CD8-positive, alpha-beta memory T cell (primary cell): Measurements from ENCODE around the gene EPB41L5. TPM values are rescaled to one million over a fixed set of nuclear protein-coding genes. Genes with fewer than 3 reads are reported as not detected.
"Not testable (repeated sequence)": the region's sequence is repeated elsewhere in the genome, so short reads cannot be mapped to it uniquely, and the experiment has no call there.

Source experiments
- CTCF ChIA-PET: fragments of 350-600 bp; sonication (Branson Sonifier 250); formaldehyde crosslinking; loops from one replicate; lab custom pipeline; 2021; ENCODE audit warnings: antibody characterized with exemption; lab: Charles Lee
- POLR2A ChIA-PET: fragments of 350-600 bp; sonication (Branson Sonifier 250); formaldehyde crosslinking; loops from one replicate; lab custom pipeline; 2021; ENCODE audit warnings: antibody characterized with exemption; lab: Charles Lee
- DNase-seq, 5 donors: peaks; one replicate each; pipeline versions ENCODE4 v3.0.0 to v3.0.0-alpha.2; 2020 to 2022; ENCODE audit warnings: mixed read lengths in 1 of 5
- H3K27ac ChIP-seq: one replicate; pipeline ENCODE4 v1.7.0; 2013; ENCODE audit warnings: low read depth, mild to moderate bottlenecking, low read length, moderate library complexity
- H3K27me3 ChIP-seq: 2 replicates; pipeline ENCODE4 v1.7.0; 2013; ENCODE audit warnings: low read length, mild to moderate bottlenecking; ENCODE audit not compliant: insufficient read depth, poor library complexity, severe bottlenecking
- H3K36me3 ChIP-seq: 2 replicates; pipeline ENCODE4 v1.7.0; 2013; ENCODE audit warnings: mild to moderate bottlenecking, low read length, moderate library complexity; ENCODE audit not compliant: insufficient read depth
- H3K4me1 ChIP-seq: 2 replicates; pipeline ENCODE4 v1.7.0; 2013; ENCODE audit warnings: mild to moderate bottlenecking, low read length, moderate library complexity; ENCODE audit not compliant: insufficient read depth
- H3K4me3 ChIP-seq: 2 replicates; pipeline ENCODE4 v1.7.0; 2013; ENCODE audit warnings: mild to moderate bottlenecking, low read length
- H3K9me3 ChIP-seq: 2 replicates; pipeline ENCODE4 v1.7.0; 2013; ENCODE audit warnings: mild to moderate bottlenecking, low read length
- H3K27ac Mint-ChIP-seq, 8 donors: one replicate each; pipeline ENCODE4 v1.8.0; 2020 to 2021; ENCODE audit warnings: mixed read lengths in 8 of 8, mild to moderate bottlenecking in 6 of 8, inconsistent platforms in 3 of 8, moderate library complexity in 3 of 8
- H3K27me3 Mint-ChIP-seq, 2 donors: one replicate each; pipeline ENCODE4 v1.8.0; 2020 to 2021; ENCODE audit warnings: mixed read lengths in 2 of 2, mild to moderate bottlenecking in 1 of 2, moderate library complexity in 1 of 2
- H3K36me3 Mint-ChIP-seq, 3 donors: one replicate each; pipeline ENCODE4 v1.8.0; 2020 to 2021; ENCODE audit warnings: mixed read lengths in 3 of 3, inconsistent platforms in 1 of 3, mild to moderate bottlenecking in 1 of 3
- H3K4me1 Mint-ChIP-seq, 3 donors: one replicate each; pipeline ENCODE4 v1.8.0; 2020 to 2021; ENCODE audit warnings: mixed read lengths in 3 of 3, inconsistent platforms in 1 of 3, mild to moderate bottlenecking in 1 of 3
- H3K4me3 Mint-ChIP-seq, 7 donors: one replicate each; pipeline ENCODE4 v1.8.0; 2020 to 2021; ENCODE audit warnings: mixed read lengths in 7 of 7, mild to moderate bottlenecking in 6 of 7, moderate library complexity in 4 of 7, inconsistent platforms in 2 of 7
- H3K9me3 Mint-ChIP-seq, 5 donors: one replicate each; pipeline ENCODE4 v1.8.0; 2020 to 2022; ENCODE audit warnings: mixed read lengths in 5 of 5, mild to moderate bottlenecking in 3 of 5, moderate library complexity in 2 of 5, inconsistent platforms in 1 of 5
- polyA plus RNA-seq: library from polyadenylated mRNA; unstranded; fragments of 300-500 nt; fragmentation: Illumina TruSeq; gene quantifications from one replicate; pipeline ENCODE4 v1.2.3, GENCODE V29; 2021
- total RNA-seq, 2 experiments: library from RNA; stranded (reverse); gene quantifications; one replicate each; pipeline ENCODE4 v1.2.3, GENCODE V29; 2021

The EPB41L5 gene
- total and polyA plus RNA-seq, 3 experiments from 2014 or later: 3.3 to 4.0 (median 3.8) TPM

DNA sequence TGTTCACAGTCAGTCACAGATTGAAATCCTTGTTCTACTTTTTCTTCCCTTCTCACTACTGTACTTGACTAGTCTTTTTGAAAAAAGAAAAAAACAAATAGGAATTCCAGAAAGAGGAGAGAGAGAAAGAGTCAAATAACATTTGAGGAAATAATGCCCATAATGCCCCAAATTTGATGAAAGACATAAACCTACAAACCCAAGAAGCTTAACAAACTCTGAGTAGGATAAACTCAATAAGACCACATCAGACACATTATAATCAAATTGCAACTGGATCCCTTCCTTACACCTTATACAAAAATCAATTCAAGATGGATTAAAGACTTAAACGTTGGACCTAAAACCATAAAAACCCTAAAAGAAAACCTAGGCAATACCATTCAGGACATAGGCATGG lies 179.4 kb downstream of the EPB41L5 start:
- no peaks in the 10 kb centered on the region for H3K9me3 ChIP-seq
- Mint-ChIP-seq H3K27me3 (peaks cover 2 to 5% of the 10 kb centered on the region in 2 donors), H3K4me3 (no peak overlapping the region), H3K36me3 (peaks cover 2 to 26% (median 3%) of the 10 kb centered on the region in 3 donors), H3K4me1 (no peaks in the 10 kb centered on the region), H3K27ac (peak overlapping the region in 1 of 8 donors; percentile 29), H3K9me3 (peaks cover 14 to 31% (median 26%) of the 10 kb centered on the region in 5 donors)
- DNase-seq: no peak
- no peaks in the 10 kb centered on the region for H3K4me1 ChIP-seq
- ChIA-PET CTCF (no interaction called here), POLR2A (no interaction called here)
- no peaks in the 10 kb centered on the region for H3K36me3 ChIP-seq
- no peak overlapping the region for H3K4me3 ChIP-seq
- no peak overlapping the region for H3K27ac ChIP-seq
- no peaks in the 10 kb centered on the region for H3K27me3 ChIP-seq

DNA sequence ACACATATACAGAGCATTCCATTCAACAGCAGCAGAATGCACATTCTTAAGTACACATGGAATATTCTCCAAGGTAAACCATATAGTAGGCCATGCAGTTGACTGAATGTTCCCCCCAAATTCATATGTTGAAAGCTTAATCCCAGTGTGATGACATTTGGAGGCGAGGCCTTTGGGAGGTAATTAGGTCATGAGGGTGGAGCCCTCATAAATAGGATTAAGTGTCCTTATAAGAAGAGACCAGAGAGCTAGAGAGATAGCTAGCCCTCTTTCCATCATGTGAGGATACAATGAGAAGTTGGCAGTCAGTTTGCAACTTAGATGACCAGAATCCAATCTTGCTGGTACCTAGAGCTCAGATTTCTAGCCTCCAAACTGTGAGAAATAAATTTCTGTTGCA lies 182.7 kb downstream of the EPB41L5 start:
- Mint-ChIP-seq H3K4me1 (no peaks in the 10 kb centered on the region), H3K27ac (no peak overlapping the region), H3K27me3 (peaks cover 2 to 5% of the 10 kb centered on the region in 2 donors), H3K9me3 (peaks cover 14 to 40% (median 33%) of the 10 kb centered on the region in 5 donors), H3K36me3 (peaks cover 2 to 39% (median 3%) of the 10 kb centered on the region in 3 donors), H3K4me3 (no peak overlapping the region)
- DNase-seq: no peak
- no peaks in the 10 kb centered on the region for H3K27me3 ChIP-seq
- CTCF ChIA-PET: interaction anchor here (1.0 to 1.5 kb wide), 2 partner anchors 10 to 443 kb away, joined by 3 read pairs; no protein-coding TSS in a partner anchor
- no peak overlapping the region for H3K4me3 ChIP-seq
- no peak overlapping the region for H3K27ac ChIP-seq
- POLR2A ChIA-PET: no interaction called here
- no peaks in the 10 kb centered on the region for H3K9me3 ChIP-seq
- H3K4me1 ChIP-seq: no peaks in the 10 kb centered on the region
- no peaks in the 10 kb centered on the region for H3K36me3 ChIP-seq

DNA sequence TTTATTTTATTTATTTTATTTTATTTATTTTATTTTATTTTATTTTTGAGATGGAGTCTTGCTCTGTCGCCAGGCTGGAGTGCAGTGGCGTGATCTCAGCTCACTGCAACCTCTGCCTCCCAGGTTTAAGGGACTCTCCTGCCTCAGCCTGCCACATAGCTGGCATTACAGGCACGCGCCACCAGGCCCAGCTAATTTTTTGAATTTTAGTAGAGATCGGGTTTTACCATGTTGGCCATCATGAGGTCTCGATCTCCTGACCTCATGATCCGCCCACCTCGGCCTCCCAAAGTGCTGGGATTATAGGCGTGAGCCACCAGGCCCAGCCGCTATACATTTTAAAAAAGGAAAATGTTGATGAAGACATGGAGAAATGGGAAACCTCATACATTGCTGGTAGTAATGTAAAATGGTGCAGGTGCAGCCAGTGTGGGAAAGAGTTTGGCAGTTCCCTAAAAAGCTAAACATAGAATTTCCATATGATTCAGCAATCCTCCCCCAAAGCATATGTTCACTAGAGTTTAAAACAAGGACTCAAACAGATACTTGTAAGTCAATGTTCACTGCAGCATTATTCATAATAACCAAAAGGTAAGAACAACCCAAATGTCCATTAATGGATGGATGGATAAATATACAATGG lies 187.1 kb downstream of the EPB41L5 start:
- H3K9me3 ChIP-seq, H3K27ac ChIP-seq, H3K27ac Mint-ChIP-seq, H3K4me3 ChIP-seq, POLR2A ChIA-PET, CTCF ChIA-PET, H3K4me3 Mint-ChIP-seq, H3K36me3 ChIP-seq, H3K27me3 ChIP-seq, H3K4me1 ChIP-seq, DNase-seq, H3K27me3 Mint-ChIP-seq, H3K4me1 Mint-ChIP-seq: not testable (repeated sequence)
- Mint-ChIP-seq H3K36me3 (peaks cover 0 to 20% (median 0%) of the 10 kb centered on the region in 3 donors), H3K9me3 (peaks cover 4 to 18% (median 14%) of the 10 kb centered on the region in 5 donors)

DNA sequence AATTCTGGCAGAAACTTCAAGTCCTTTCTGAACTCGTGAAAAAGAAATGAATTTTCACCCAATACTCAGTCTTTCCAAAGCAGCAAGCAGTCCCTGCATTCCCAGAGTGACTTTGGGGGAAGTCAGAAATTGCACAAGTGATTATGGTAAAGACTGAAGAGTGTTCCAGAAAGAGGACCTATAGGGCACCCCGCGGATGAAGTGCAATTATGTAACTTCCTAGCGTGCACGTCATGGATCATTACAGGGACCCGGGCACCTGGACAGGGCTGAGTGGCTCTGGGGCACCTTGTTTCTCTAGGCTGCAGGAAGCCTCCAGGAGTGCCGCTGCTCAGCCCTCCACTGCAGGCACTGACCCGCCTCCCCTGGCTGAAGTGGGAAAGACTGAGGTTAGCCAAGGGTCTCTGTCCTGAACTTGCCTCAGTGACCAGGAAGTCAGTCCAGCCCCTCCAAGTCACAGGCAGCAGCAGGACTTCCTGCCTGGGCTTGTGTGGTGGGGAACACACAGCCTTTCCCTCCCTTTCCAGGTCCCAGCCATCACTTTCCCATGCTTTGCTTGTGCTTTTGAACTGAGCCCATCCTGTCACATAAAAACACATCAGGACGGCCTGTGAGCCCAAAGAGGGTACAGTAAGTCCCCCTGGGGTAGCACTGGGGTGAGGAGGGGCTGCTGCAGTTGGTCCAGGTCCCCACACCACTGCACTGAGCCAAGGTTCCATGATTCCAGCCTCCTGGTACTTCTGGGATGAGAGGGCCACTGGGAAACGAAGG lies 190.6 kb downstream of the EPB41L5 start:
- Histone ChIP-seq H3K27ac (no peak overlapping the region), H3K36me3 (no peaks in the 10 kb centered on the region), H3K4me1 (no peaks in the 10 kb centered on the region), H3K27me3 (no peaks in the 10 kb centered on the region), H3K9me3 (no peaks in the 10 kb centered on the region), H3K4me3 (no peak overlapping the region)
- Mint-ChIP-seq H3K27ac (peak overlapping the region in 1 of 8 donors; percentile 15), H3K4me3 (no peak overlapping the region), H3K9me3 (peaks cover 0 to 3% (median 2%) of the 10 kb centered on the region in 5 donors), H3K27me3 (no peaks in the 10 kb centered on the region), H3K36me3 (peaks cover 0 to 7% (median 0%) of the 10 kb centered on the region in 3 donors), H3K4me1 (no peaks in the 10 kb centered on the region)
- ChIA-PET POLR2A (no interaction called here), CTCF (interaction anchor here (1.4 kb wide), 1 partner anchor 11 kb away, joined by 4 read pairs; no protein-coding TSS in a partner anchor)
- DNase-seq: no peak

DNA sequence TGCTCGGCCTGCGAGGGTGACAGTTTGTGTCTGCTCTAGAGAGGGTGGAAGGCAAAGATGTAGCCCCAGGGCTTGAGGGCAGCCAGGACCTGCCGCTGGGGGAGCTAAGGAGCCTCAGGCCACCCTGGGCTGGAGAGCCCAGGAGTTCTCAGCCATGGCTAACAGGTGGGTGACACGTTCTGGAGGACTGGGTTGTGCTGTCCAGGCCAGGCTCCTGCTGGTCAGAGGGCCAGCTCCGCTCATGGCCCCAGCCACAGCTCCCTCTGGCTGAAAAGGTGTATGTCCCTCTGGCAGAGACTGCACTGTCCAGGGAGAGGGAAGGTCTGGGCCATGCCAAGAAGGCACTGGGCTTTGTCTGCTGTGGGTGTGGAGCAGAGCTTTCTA lies 191.1 kb downstream of the EPB41L5 start:
- Histone ChIP-seq H3K36me3 (no peaks in the 10 kb centered on the region), H3K4me3 (no peak overlapping the region), H3K4me1 (no peaks in the 10 kb centered on the region), H3K27me3 (no peaks in the 10 kb centered on the region), H3K9me3 (no peaks in the 10 kb centered on the region), H3K27ac (no peak overlapping the region)
- no peak for DNase-seq
- no peaks in the 10 kb centered on the region for H3K27me3 Mint-ChIP-seq
- no peak overlapping the region for H3K4me3 Mint-ChIP-seq
- no peaks in the 10 kb centered on the region for H3K9me3 Mint-ChIP-seq
- H3K4me1 Mint-ChIP-seq: no peaks in the 10 kb centered on the region
- H3K36me3 Mint-ChIP-seq: peaks cover 0 to 4% (median 0%) of the 10 kb centered on the region in 3 donors
- CTCF ChIA-PET: no interaction called here
- no peak overlapping the region for H3K27ac Mint-ChIP-seq
- POLR2A ChIA-PET: no interaction called here

DNA sequence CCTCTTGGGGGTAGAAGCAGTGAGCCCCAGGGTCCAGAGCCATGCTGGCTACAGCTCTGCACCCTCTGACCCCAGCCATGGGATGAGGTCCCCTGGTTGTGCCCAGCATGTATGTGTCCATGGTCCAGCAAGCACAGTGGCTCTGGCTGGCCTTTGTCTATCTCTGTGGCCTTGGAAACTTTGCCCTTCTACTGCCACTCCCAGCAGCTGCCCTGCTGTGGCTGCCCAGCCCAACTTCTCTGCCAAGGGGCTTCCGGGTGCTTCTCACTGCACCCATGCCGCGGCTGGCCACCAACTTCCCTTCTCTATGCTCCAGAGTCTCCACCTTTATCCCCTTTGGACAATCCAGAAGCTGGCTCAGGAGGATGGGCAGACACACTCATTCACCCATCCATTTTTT lies 191.5 kb downstream of the EPB41L5 start:
- DNase-seq: no peak
- Mint-ChIP-seq H3K4me1 (peaks cover 0 to 2% (median 0%) of the 10 kb centered on the region in 3 donors), H3K27me3 (no peaks in the 10 kb centered on the region), H3K27ac (peak overlapping the region in 1 of 8 donors; percentile 64), H3K9me3 (no peaks in the 10 kb centered on the region), H3K36me3 (peaks cover 0 to 4% (median 0%) of the 10 kb centered on the region in 3 donors), H3K4me3 (no peak overlapping the region)
- POLR2A ChIA-PET: no interaction called here
- H3K4me3 ChIP-seq: no peak overlapping the region
- H3K36me3 ChIP-seq: no peaks in the 10 kb centered on the region
- no peaks in the 10 kb centered on the region for H3K9me3 ChIP-seq
- H3K27ac ChIP-seq: no peak overlapping the region
- no peaks in the 10 kb centered on the region for H3K27me3 ChIP-seq
- CTCF ChIA-PET: no interaction called here
- no peaks in the 10 kb centered on the region for H3K4me1 ChIP-seq

DNA sequence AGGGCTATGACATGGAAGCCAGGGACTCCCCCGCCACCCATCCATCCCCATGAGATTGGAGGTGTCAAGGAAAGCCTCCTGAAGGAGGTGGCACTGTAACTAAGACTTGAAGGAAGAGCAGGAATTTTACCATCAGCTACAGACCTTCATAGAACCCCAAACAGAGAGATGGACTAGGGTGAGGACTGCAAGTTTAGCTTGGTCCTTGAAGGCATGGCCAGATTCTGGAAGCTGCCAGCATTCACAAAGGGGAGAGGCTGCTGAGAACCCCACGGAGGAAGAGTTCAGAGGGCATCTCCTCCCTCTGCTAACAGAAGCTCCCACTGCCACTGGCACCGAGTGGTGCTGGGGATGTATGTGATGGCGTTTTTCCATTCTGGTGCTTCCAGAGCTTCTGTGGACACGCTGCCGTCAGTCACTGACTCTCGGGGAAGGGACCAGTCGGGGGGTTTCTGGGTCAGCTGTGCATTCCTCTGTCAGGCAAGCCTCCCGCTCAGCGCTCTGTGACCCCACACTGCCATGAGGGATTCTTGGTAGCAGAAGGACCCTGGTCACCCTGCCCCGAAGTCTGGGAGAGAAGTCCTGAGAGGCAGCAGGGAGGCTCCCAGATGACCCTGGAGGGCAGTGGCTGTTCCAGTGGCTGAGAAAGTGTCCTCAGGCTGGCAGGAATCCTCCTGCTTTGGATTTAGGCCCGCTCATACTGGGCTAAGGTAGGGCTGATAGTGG lies 192.2 kb downstream of the EPB41L5 start:
- Mint-ChIP-seq H3K4me3 (no peak overlapping the region), H3K27me3 (no peaks in the 10 kb centered on the region), H3K9me3 (no peaks in the 10 kb centered on the region), H3K27ac (peak overlapping the region in 1 of 8 donors; percentile 13), H3K4me1 (peaks cover 0 to 8% (median 0%) of the 10 kb centered on the region in 3 donors), H3K36me3 (peaks cover 0 to 2% (median 0%) of the 10 kb centered on the region in 3 donors)
- Histone ChIP-seq H3K4me1 (peaks cover 4% of the 10 kb centered on the region), H3K27me3 (no peaks in the 10 kb centered on the region), H3K9me3 (no peaks in the 10 kb centered on the region), H3K36me3 (no peaks in the 10 kb centered on the region), H3K27ac (no peak overlapping the region), H3K4me3 (no peak overlapping the region)
- no peak for DNase-seq
- CTCF ChIA-PET: no interaction called here
- POLR2A ChIA-PET: no interaction called here
